Mammary epithelial cell (primary cell): ENCODE measurements around the gene CTPS2.

Experiments
- CTCF ChIP-seq, 2 donors: IDR thresholded peaks in 1 of 2; conservative IDR thresholded peaks in 1 of 2; 2 replicates each; pipeline ENCODE4 v1.5.1; 2011 to 2012; ENCODE audit warnings: inconsistent platforms in 2 of 2, low read length in 2 of 2, mild to moderate bottlenecking in 2 of 2, control low read depth in 1 of 2, low read depth in 1 of 2; ENCODE audit not compliant: insufficient read depth in 1 of 2; ENCODE audit errors: extremely low read depth in 1 of 2
- EZH2 ChIP-seq: IDR thresholded peaks from 2 replicates; pipeline ENCODE4 v1.6.1; 2012; ENCODE audit warnings: low read length, inconsistent platforms, borderline replicate concordance

DNA sequence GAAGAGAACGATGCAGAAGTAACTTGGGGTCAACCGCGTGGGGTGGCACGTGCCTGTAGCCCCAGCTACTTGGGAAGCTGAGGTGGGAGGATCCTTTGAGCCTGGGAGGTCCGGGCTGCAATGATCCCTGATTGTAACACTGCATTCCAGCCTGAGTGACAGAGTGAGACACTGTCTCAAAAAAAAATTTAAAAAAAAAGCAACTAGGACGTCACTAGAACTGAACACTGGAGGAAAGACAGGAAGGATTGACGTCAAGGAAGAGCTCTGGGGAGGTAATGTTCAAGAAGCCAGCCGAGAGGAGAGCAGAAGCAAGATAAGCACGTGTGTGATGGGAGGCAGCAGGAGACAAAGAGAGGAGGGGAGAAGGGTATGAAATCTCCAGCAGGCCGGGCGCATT, 33.8 kb downstream of the CTPS2 start:
- TF ChIP-seq CTCF (conservative IDR thresholded peaks at IDR 0.05 in 1 of 2, IDR thresholded peaks at IDR 0.05 in 1 of 2; ENCODE audit: extremely low read depth in 1 of 2, insufficient read depth in 1 of 2, low read depth in 1 of 2, low read length in 2 of 2) = no peak
- TF ChIP-seq EZH2 = no peak
